Neutrophil (primary cell): ENCODE results near the gene CXXC4.

Experiments used
- H3K27ac ChIP-seq: fragments of 200-600 bp; sonication (generic); 2 replicates; pipeline ENCODE4 v1.5.1; 2016; ENCODE audit warnings: mild to moderate bottlenecking, moderate library complexity
- H3K27me3 ChIP-seq: fragments of 200-600 bp; sonication (generic); 2 replicates; pipeline ENCODE4 v1.6.0; 2016; ENCODE audit warnings: mild to moderate bottlenecking
- H3K36me3 ChIP-seq: fragments of 200-600 bp; sonication (generic); 2 replicates; pipeline ENCODE4 v1.5.1; 2017
- H3K4me1 ChIP-seq, 2 experiments: fragments of 200-600 bp in 1 of 2; sonication (generic) in 1 of 2; 1 replicate in 1 of 2; 2 replicates in 1 of 2; pipeline versions ENCODE4 v1.5.1 to v1.6.1; 2013 to 2016; ENCODE audit warnings: low read depth in 1 of 2, low read length in 1 of 2, mild to moderate bottlenecking in 1 of 2, moderate library complexity in 1 of 2; ENCODE audit not compliant: control insufficient read depth in 1 of 2, insufficient read depth in 1 of 2
- H3K4me3 ChIP-seq, 2 experiments: fragments of 200-600 bp in 1 of 2; sonication (generic) in 1 of 2; 1 replicate in 1 of 2; 2 replicates in 1 of 2; pipeline ENCODE4 v1.5.1; 2013 to 2016; ENCODE audit warnings: low read depth in 1 of 2, low read length in 1 of 2, mild to moderate bottlenecking in 1 of 2, moderate library complexity in 1 of 2
- H3K9me3 ChIP-seq: fragments of 200-600 bp; sonication (generic); 2 replicates; pipeline ENCODE4 v1.5.1; 2016
- CTCF ChIP-seq: fragments of 200-600 bp; sonication (generic); IDR thresholded peaks from 2 replicates; pipeline ENCODE4 v1.5.1; 2016; ENCODE audit warnings: antibody characterized with exemption

Gene CXXC4

GRCh38 chr4:104424475-104424941 is 70.2 kb downstream of the CXXC4 start:
- no peaks in the 10 kb centered on the region for H3K9me3 ChIP-seq
- H3K27me3 ChIP-seq = no peaks in the 10 kb centered on the region
- H3K4me1 ChIP-seq = no peaks in the 10 kb centered on the region
- no peaks in the 10 kb centered on the region for H3K36me3 ChIP-seq
- no peak for TF ChIP-seq CTCF
- no peak overlapping the region for H3K4me3 ChIP-seq
- H3K27ac ChIP-seq = no peak overlapping the region

- no peaks in the 10 kb centered on the region for H3K36me3 ChIP-seq
- H3K4me1 ChIP-seq = no peaks in the 10 kb centered on the region
- no peak for TF ChIP-seq CTCF
- no peak overlapping the region for H3K27ac ChIP-seq
- H3K27me3 ChIP-seq = no peaks in the 10 kb centered on the region
- H3K9me3 ChIP-seq = no peaks in the 10 kb centered on the region
- H3K4me3 ChIP-seq = no peak overlapping the region
These were observed 73.1 kb downstream of the CXXC4 start for GRCh38 chr4:104421566-104421965.

- no peaks in the 10 kb centered on the region for H3K27me3 ChIP-seq
- no peak for TF ChIP-seq CTCF
- H3K4me3 ChIP-seq = no peak overlapping the region
- no peak overlapping the region for H3K27ac ChIP-seq
- H3K36me3 ChIP-seq = no peaks in the 10 kb centered on the region
- H3K4me1 ChIP-seq = no peaks in the 10 kb centered on the region
- no peaks in the 10 kb centered on the region for H3K9me3 ChIP-seq
These were observed 73.9 kb downstream of the CXXC4 start for GRCh38 chr4:104420766-104421165.
